Neutrophil (primary cell): ENCODE measurements around the gene VSIR.
A peak's percentile ranks its signal among the peaks of the same experiment; 100 is the strongest.

Experiments
- H3K27ac ChIP-seq: fragments of 200-600 bp; sonication (generic); 2 replicates; pipeline ENCODE4 v1.5.1; 2016; ENCODE audit warnings: mild to moderate bottlenecking, moderate library complexity
- H3K27me3 ChIP-seq: fragments of 200-600 bp; sonication (generic); 2 replicates; pipeline ENCODE4 v1.6.0; 2016; ENCODE audit warnings: mild to moderate bottlenecking
- H3K36me3 ChIP-seq: fragments of 200-600 bp; sonication (generic); 2 replicates; pipeline ENCODE4 v1.5.1; 2017
- H3K4me1 ChIP-seq, 2 experiments: fragments of 200-600 bp in 1 of 2; sonication (generic) in 1 of 2; 1 replicate in 1 of 2; 2 replicates in 1 of 2; pipeline versions ENCODE4 v1.5.1 to v1.6.1; 2013 to 2016; ENCODE audit warnings: low read depth in 1 of 2, low read length in 1 of 2, mild to moderate bottlenecking in 1 of 2, moderate library complexity in 1 of 2; ENCODE audit not compliant: control insufficient read depth in 1 of 2, insufficient read depth in 1 of 2
- H3K4me3 ChIP-seq, 2 experiments: fragments of 200-600 bp in 1 of 2; sonication (generic) in 1 of 2; 1 replicate in 1 of 2; 2 replicates in 1 of 2; pipeline ENCODE4 v1.5.1; 2013 to 2016; ENCODE audit warnings: low read depth in 1 of 2, low read length in 1 of 2, mild to moderate bottlenecking in 1 of 2, moderate library complexity in 1 of 2
- H3K9me3 ChIP-seq: fragments of 200-600 bp; sonication (generic); 2 replicates; pipeline ENCODE4 v1.5.1; 2016
- TF ChIP-seq, protein P1 (sequence below): fragments of 200-600 bp; sonication (generic); IDR thresholded peaks from 2 replicates; pipeline ENCODE4 v1.5.1; 2016; ENCODE audit warnings: antibody characterized with exemption

The VSIR gene

DNA sequence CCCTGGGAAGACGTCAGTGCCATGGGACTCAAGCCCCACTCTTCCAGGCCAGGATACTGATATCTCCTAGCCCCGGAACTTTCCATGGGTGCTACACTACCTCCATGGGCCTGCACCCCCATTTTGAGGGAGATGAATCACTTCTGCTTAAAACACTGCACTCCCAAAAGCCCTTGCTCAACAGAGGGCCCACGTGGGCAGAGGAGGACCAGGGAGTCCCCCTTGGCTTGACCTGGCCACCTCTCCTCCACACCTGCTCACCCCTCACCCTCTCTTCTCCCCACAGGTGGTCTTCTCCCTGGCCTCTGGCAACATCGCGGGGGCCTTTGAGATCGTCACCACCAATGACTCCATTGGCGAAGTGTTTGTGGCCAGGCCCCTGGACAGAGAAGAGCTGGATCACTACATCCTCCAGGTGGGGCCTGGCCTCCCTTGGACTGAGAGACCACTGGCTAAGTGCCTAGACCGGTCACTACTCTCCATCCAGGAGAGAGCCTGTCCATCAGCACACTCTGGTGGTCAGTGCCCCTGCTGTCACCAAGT is 33.9 kb downstream of the VSIR start:
- TF ChIP-seq, protein P1, sequence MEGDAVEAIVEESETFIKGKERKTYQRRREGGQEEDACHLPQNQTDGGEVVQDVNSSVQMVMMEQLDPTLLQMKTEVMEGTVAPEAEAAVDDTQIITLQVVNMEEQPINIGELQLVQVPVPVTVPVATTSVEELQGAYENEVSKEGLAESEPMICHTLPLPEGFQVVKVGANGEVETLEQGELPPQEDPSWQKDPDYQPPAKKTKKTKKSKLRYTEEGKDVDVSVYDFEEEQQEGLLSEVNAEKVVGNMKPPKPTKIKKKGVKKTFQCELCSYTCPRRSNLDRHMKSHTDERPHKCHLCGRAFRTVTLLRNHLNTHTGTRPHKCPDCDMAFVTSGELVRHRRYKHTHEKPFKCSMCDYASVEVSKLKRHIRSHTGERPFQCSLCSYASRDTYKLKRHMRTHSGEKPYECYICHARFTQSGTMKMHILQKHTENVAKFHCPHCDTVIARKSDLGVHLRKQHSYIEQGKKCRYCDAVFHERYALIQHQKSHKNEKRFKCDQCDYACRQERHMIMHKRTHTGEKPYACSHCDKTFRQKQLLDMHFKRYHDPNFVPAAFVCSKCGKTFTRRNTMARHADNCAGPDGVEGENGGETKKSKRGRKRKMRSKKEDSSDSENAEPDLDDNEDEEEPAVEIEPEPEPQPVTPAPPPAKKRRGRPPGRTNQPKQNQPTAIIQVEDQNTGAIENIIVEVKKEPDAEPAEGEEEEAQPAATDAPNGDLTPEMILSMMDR, result no peak
- Histone ChIP-seq H3K36me3 (peaks cover 12% of the 10 kb centered on the region), H3K27me3 (no peaks in the 10 kb centered on the region), H3K4me3 (peak overlapping the region in 1 of 2 experiments; percentile 48), H3K4me1 (peaks cover 100% of the 10 kb centered on the region in 2 experiments), H3K27ac (peak overlapping the region; percentile 96), H3K9me3 (no peaks in the 10 kb centered on the region)

DNA sequence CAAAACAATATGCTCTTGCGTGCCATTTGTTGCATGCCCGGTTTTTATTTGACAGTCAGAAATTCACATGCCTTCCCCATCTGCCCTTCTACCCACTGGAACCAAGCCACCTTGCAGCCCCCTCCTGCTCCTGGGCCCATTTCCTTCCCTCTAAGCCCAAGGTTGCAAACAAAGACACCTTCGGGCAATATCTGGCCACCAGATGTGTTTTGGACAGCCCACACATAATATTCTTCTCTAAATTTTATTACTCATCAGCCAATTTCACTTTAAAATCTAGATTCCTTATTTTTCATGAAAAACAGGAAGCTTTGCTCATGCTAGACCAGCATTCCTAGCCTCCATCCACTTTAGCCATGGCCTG is 35.5 kb downstream of the VSIR start:
- H3K27ac ChIP-seq, result peak overlapping the region; percentile 96
- H3K27me3 ChIP-seq, result no peaks in the 10 kb centered on the region
- TF ChIP-seq, protein P1, result no peak
- no peaks in the 10 kb centered on the region for H3K9me3 ChIP-seq
- H3K4me3 ChIP-seq, result peak overlapping the region; percentile 9 to 48
- H3K36me3 ChIP-seq, result peaks cover 12% of the 10 kb centered on the region
- H3K4me1 ChIP-seq, result peaks cover 98 to 100% of the 10 kb centered on the region in 2 experiments

DNA sequence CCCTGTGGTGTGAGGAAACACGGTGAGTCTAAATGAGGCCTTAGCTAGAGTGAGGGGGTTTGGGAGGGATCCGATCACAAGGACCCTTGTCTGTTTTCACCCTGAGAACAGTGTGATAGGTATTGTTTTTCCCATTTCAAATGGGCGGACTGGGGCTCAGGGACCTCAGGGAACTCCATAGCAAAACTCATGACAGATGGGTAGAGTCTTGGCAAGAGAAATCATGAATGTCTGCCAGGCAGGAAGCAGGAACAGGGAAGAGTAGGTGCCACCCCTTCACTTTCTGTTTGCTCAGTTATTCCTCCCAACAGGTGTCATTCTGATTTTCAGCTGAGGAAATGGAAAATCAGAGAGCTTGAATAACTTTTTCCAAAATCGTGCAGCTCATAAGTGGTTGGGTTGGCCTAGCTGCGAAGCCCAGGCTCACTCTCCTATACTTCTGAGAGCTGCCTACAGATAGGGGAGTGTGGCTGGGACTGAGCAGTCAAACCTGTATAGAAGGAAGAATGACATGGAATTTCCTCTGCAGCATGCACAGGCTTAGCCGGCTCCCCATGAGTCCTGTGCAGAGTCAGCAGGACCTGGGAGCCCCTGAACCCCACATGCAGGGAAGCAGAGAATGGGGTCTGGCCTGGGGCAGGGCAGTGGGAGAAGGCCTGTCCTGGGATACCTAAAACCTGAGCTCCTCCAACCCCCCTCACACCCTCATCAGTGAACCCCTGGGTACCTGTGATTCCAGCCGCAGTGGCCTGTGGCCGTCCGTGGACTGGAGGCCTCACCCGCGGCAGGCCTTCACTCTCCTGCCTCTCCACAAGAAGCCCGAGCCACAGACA is 36.1 kb downstream of the VSIR start:
- H3K4me3 ChIP-seq, result peak overlapping the region; percentile 18 to 48
- no peaks in the 10 kb centered on the region for H3K27me3 ChIP-seq
- peaks cover 12% of the 10 kb centered on the region for H3K36me3 ChIP-seq
- peaks cover 98 to 100% of the 10 kb centered on the region in 2 experiments for H3K4me1 ChIP-seq
- peak overlapping the region; percentile 96 for H3K27ac ChIP-seq
- no peaks in the 10 kb centered on the region for H3K9me3 ChIP-seq
- TF ChIP-seq, protein P1, result no peak

DNA sequence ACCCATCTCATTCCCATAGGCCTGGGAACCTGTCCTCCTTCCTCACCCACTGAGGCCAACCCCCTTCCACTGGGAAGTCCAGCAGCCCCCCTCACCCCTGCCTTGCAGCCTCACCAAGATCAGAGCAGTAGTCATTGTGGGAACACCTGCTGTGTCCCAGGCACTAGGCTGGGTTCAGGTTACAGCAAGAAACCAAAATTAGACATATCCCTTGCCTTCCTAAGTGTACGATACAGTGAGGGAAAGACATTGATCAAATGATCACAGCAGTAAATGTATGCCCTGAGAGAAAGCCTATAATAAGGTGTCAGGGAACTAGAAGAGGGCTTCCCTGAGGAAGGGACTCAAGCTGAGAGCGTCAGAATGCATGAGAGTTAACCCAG is 36.8 kb downstream of the VSIR start:
- no peaks in the 10 kb centered on the region for H3K27me3 ChIP-seq
- no peaks in the 10 kb centered on the region for H3K9me3 ChIP-seq
- H3K4me3 ChIP-seq, result peak overlapping the region; percentile 18 to 48
- peaks cover 12% of the 10 kb centered on the region for H3K36me3 ChIP-seq
- TF ChIP-seq, protein P1, result no peak
- peaks cover 98 to 100% of the 10 kb centered on the region in 2 experiments for H3K4me1 ChIP-seq
- H3K27ac ChIP-seq, result peak overlapping the region; percentile 96

DNA sequence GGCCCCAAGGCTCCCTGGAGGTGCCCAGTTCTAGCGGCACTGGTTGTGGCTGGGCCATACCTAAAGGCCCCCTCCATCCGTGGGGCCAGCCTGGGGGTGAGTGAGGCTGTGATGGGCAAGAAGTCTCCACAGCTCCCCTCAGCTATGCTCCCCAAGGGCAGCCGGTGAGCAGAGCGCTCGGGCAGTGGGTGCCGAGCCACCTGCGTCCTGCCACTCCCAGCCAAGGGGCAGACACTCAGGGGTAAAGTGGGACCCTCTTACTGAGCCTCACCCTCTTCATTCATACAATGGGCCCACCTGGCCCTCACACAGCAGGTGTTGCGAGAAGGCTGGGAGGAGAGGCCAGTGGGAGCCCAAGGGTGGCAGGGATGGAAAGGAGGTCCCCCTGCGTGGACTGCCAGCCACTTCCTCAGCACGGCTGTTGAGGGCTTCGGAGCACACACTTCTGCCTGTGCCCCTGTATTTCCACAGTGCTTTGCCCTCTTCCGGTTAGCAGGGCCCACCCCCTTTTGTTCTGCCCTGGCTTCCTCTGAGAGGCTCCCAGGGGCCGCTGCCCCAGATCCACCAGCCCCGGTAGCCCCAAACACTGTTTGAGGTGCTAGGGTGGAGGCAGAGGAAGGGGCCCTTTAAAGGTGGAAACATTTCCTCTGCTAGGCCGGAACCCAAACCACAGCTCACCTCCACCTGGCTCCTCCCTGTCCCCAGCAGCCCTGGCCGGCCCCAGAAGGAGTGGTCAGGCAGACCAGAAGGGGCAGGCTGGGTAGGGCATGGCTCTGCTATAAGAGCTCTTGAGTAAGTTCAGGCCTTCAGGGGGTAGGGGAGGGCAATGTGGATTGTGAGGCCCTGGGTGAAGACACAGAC is 37.4 kb downstream of the VSIR start:
- Histone ChIP-seq H3K27ac (peak overlapping the region; percentile 96), H3K9me3 (no peaks in the 10 kb centered on the region), H3K27me3 (no peaks in the 10 kb centered on the region), H3K36me3 (peaks cover 8% of the 10 kb centered on the region), H3K4me1 (peaks cover 98 to 100% of the 10 kb centered on the region in 2 experiments), H3K4me3 (peak overlapping the region; percentile 38 to 48)
- TF ChIP-seq, protein P1, result peak; percentile 9
